ENCODE measurements around the gene PRR5.

GRCh38 chr22:44739024-44739423 is 37.0 kb downstream of the PRR5 start:
- TF ChIP-seq CTCF (IDR thresholded peaks at IDR 0.05) (no peak), POLR2A (IDR thresholded peaks at IDR 0.05) (no peak)
